Adrenal gland (tissue), 5 donors: Measurements from ENCODE around the gene RAB30.

Experiments used
- CTCF ChIP-seq, 6 experiments: fragments of 450-650 bp in 4 of 6; fragments of 200-600 bp in 2 of 6; sonication (generic) in 1 of 6; IDR thresholded peaks; 1 replicate in 5 of 6; 2 replicates in 1 of 6; pipeline versions ENCODE4 v1.5.1 to v1.8.0; 2016 to 2021; ENCODE audit warnings: antibody characterized with exemption in 6 of 6, mild to moderate bottlenecking in 2 of 6, moderate library complexity in 1 of 6
- POLR2A ChIP-seq, 2 donors: fragments of 450-650 bp; IDR thresholded peaks; one replicate each; pipeline ENCODE4 v1.6.1; 2017; ENCODE audit warnings: antibody characterized with exemption in 2 of 2, mild to moderate bottlenecking in 2 of 2, moderate library complexity in 1 of 2
- donor health status: DM: no; HTN: no; CAD: no.

GRCh38 chr11:82995754-82996398 is 75.8 kb downstream of the RAB30 start:
- TF ChIP-seq POLR2A (IDR thresholded peaks at IDR 0.05) (no peak), CTCF (IDR thresholded peaks at IDR 0.05) (no peak)
